ENCODE results near the gene FBXO24. TPM values are rescaled to one million over a fixed set of nuclear protein-coding genes. Genes with fewer than 3 reads are reported as not detected.
A peak's percentile ranks its signal among the peaks of the same experiment; 100 is the strongest.

Gene FBXO24
- total RNA-seq, 2 donors from 2014 or later: 1.3 to 3.0 TPM

- H3K36me3 ChIP-seq (ENCODE audit: control insufficient read depth, insufficient read depth, low read length): peaks cover 10% of the 10 kb centered on the region
- Mint-ChIP-seq H3K4me3 (no peak within 1 kb of the TSS), H3K27ac (no peak within 1 kb of the TSS), H3K27me3 (ENCODE audit: insufficient read depth) (no peaks in the 10 kb centered on the region), H3K4me1 (peaks cover 16% of the 10 kb centered on the region), H3K9me3 (no peaks in the 10 kb centered on the region), H3K36me3 (ENCODE audit: low read depth) (peaks cover 27% of the 10 kb centered on the region)
- TF ChIP-seq, protein P1, sequence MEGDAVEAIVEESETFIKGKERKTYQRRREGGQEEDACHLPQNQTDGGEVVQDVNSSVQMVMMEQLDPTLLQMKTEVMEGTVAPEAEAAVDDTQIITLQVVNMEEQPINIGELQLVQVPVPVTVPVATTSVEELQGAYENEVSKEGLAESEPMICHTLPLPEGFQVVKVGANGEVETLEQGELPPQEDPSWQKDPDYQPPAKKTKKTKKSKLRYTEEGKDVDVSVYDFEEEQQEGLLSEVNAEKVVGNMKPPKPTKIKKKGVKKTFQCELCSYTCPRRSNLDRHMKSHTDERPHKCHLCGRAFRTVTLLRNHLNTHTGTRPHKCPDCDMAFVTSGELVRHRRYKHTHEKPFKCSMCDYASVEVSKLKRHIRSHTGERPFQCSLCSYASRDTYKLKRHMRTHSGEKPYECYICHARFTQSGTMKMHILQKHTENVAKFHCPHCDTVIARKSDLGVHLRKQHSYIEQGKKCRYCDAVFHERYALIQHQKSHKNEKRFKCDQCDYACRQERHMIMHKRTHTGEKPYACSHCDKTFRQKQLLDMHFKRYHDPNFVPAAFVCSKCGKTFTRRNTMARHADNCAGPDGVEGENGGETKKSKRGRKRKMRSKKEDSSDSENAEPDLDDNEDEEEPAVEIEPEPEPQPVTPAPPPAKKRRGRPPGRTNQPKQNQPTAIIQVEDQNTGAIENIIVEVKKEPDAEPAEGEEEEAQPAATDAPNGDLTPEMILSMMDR (conservative IDR thresholded peaks at IDR 0.05): peak; percentile 67
- H3K27me3 ChIP-seq (ENCODE audit: control insufficient read depth, insufficient read depth, low read length, poor library complexity, severe bottlenecking): no peaks in the 10 kb centered on the region
- WGBS, 2 experiments (ENCODE audit: insufficient coverage in 1 of 2, insufficient read length in 1 of 2): 94 to 96% methylated on average over 47 to 70 of the region's 70 CpGs
- no peak within 1 kb of the TSS for H3K27ac ChIP-seq (ENCODE audit: low read depth, low read length)
- peaks cover 4% of the 10 kb centered on the region for H3K4me1 ChIP-seq (ENCODE audit: control insufficient read depth, insufficient read depth, low read length)
- peak; percentile 83 for DNase-seq
- H3K9ac ChIP-seq (ENCODE audit: extremely low read depth, low read length, poor library complexity, severe bottlenecking): no peak within 1 kb of the TSS
- no peaks in the 10 kb centered on the region for H3K9me3 ChIP-seq (ENCODE audit: control insufficient read depth, low read length)
- no peak within 1 kb of the TSS for H3K4me3 ChIP-seq (ENCODE audit: low read length)
Measured at GRCh38 chr7:100573691-100574361, 12.3 kb upstream of the FBXO24 start, which contains the start of gene SAP25. Gene SAP25, minus strand, starts transcription at chr7:100573900. Its CDS starts 158 bp downstream, at chr7:100573742.

DNA sequence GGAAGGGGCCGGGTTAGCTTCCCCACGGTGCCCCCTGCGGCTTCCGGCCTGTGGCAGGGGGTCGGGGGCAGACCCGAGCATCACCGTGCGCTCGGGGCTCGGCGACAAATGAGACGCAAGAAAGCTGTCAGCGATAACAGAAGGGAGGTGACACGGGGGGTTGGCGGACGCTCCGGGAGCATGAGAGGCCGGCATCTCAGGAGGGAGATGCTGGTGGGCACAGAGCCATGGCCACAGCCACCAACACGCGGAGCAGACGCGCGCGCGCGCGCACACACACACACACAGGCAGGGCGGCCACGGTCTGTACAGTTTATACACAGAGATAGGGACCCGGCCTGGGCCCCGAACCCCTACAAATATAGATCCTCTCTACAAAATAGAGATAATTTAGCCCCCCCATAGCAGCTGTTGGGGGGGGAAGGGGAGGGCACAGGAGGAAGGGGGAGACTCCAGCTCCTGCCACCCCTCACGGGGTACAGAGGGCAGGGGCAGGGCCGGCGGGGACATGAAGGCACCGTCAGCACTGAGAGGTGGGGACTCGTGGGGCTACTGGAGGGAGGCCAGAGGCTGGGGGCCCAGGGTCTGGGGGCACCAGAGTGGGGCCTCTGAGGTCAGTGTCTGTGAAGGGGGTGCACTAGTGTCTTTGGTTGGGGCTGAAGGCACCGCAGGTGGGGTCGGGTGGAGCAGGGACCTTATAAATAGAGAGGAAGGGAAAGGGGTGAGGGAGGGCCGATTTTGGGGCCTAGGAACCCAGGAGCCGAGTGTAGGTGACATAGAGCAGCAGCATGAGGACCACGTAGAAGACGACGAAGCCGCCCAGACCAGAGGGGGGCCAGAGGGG, 11.5 kb upstream of the FBXO24 start:
- no peak for DNase-seq
- Histone ChIP-seq H3K9me3 (ENCODE audit: control insufficient read depth, low read length) (no peaks in the 10 kb centered on the region), H3K4me3 (ENCODE audit: low read length) (no peak overlapping the region), H3K36me3 (ENCODE audit: control insufficient read depth, insufficient read depth, low read length) (peaks cover 11% of the 10 kb centered on the region), H3K27ac (ENCODE audit: low read depth, low read length) (no peak overlapping the region), H3K4me1 (ENCODE audit: control insufficient read depth, insufficient read depth, low read length) (peaks cover 4% of the 10 kb centered on the region), H3K27me3 (ENCODE audit: control insufficient read depth, insufficient read depth, low read length, poor library complexity, severe bottlenecking) (no peaks in the 10 kb centered on the region), H3K9ac (ENCODE audit: extremely low read depth, low read length, poor library complexity, severe bottlenecking) (no peak overlapping the region)
- Mint-ChIP-seq H3K9me3 (no peaks in the 10 kb centered on the region), H3K4me3 (no peak overlapping the region), H3K4me1 (peaks cover 9% of the 10 kb centered on the region), H3K27me3 (ENCODE audit: insufficient read depth) (no peaks in the 10 kb centered on the region), H3K27ac (no peak overlapping the region), H3K36me3 (ENCODE audit: low read depth) (peaks cover 29% of the 10 kb centered on the region)
- TF ChIP-seq, protein P1 (conservative IDR thresholded peaks at IDR 0.05): no peak
- WGBS, 2 experiments (ENCODE audit: insufficient coverage in 1 of 2, insufficient read length in 1 of 2): 92 to 95% methylated on average over 14 to 44 of the region's 44 CpGs

- peaks cover 4% of the 10 kb centered on the region for H3K4me1 ChIP-seq (ENCODE audit: control insufficient read depth, insufficient read depth, low read length)
- no peak overlapping the region for H3K27ac ChIP-seq (ENCODE audit: low read depth, low read length)
- Mint-ChIP-seq H3K4me3 (no peak overlapping the region), H3K27me3 (ENCODE audit: insufficient read depth) (no peaks in the 10 kb centered on the region), H3K27ac (no peak overlapping the region), H3K4me1 (peaks cover 9% of the 10 kb centered on the region), H3K36me3 (ENCODE audit: low read depth) (peaks cover 29% of the 10 kb centered on the region), H3K9me3 (no peaks in the 10 kb centered on the region)
- H3K9me3 ChIP-seq (ENCODE audit: control insufficient read depth, low read length): no peaks in the 10 kb centered on the region
- peaks cover 18% of the 10 kb centered on the region for H3K36me3 ChIP-seq (ENCODE audit: control insufficient read depth, insufficient read depth, low read length)
- WGBS, 2 experiments (ENCODE audit: insufficient coverage in 1 of 2, insufficient read length in 1 of 2): 50 to 86% methylated on average over 2 to 14 of the region's 14 CpGs
- H3K4me3 ChIP-seq (ENCODE audit: low read length): no peak overlapping the region
- TF ChIP-seq, protein P1 (conservative IDR thresholded peaks at IDR 0.05): no peak
- no peaks in the 10 kb centered on the region for H3K27me3 ChIP-seq (ENCODE audit: control insufficient read depth, insufficient read depth, low read length, poor library complexity, severe bottlenecking)
- DNase-seq: peak; percentile 61
- H3K9ac ChIP-seq (ENCODE audit: extremely low read depth, low read length, poor library complexity, severe bottlenecking): no peak overlapping the region
Measured at GRCh38 chr7:100575206-100575631, 10.9 kb upstream of the FBXO24 start.

Data from endodermal cell (in vitro differentiated cells).